NCI-H226 (cell line): ENCODE data around the gene LDHAL6B.
A peak's percentile ranks its signal among the peaks of the same experiment; 100 is the strongest.

Experiments
- DNase-seq: peaks from one replicate; pipeline ENCODE4 v3.0.0-alpha.2; 2015

The LDHAL6B gene

GRCh38 chr15:59255680-59256336 is 49.2 kb downstream of the LDHAL6B start:
- DNase-seq: peak; percentile 58

DNA sequence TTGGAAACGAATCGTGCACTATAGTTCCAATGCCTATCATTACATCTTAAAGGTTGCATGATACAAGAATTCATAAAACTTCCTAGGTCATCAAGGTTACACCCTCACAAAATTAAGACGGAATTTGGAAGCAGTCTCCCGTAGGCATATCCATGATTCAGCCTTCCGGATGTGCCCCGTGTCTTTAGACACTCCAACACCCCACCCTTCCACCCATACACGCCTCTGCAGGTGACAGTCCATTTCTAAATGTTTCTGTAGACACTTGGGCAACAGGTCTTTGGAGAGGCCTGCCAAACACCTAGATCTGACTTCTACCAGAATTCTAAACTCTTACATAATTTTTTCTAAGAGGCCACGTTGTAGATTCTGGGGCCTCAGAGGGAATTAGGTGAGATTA is 49.8 kb downstream of the LDHAL6B start:
- no peak for DNase-seq

GRCh38 chr15:59257140-59257539 is 50.5 kb downstream of the LDHAL6B start:
- no peak for DNase-seq
